COLO668 (cell line): Measurements from ENCODE around the gene WARS2.

ENCODE experiments used
- DNase-seq: peaks from one replicate; lab custom pipeline; 2025; ENCODE audit not compliant: unreplicated experiment; lab: John Stamatoyannopoulos, UW

WARS2 gene

DNA sequence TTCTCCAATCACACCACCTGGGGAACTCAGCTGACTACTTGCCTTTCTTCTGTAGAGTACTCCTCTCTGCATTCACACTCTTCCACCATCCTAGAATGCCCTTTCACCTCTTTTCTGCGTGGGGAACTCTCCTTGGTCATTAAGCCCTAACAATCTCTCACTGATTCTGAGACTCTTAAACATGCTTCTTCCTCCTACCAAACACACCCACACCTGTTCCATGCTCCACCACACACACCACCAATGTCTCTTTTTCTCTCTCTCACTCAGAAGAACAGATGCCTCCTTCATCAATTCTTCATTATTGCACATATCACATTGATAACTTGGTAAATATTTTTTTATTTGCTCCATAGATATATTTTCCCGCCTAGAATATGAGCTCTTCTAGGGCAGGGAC is 53.6 kb downstream of the WARS2 start:
- DNase-seq = no peak

- no peak for DNase-seq
These were observed 55.7 kb downstream of the WARS2 start for GRCh38 chr1:119084798-119085197.

- no peak for DNase-seq
These were observed 56.5 kb downstream of the WARS2 start for GRCh38 chr1:119083980-119084379.

- DNase-seq = no peak
These were observed 57.0 kb downstream of the WARS2 start for GRCh38 chr1:119083479-119083878.

- DNase-seq = no peak
These were observed 58.8 kb downstream of the WARS2 start for GRCh38 chr1:119081700-119082099.

DNA sequence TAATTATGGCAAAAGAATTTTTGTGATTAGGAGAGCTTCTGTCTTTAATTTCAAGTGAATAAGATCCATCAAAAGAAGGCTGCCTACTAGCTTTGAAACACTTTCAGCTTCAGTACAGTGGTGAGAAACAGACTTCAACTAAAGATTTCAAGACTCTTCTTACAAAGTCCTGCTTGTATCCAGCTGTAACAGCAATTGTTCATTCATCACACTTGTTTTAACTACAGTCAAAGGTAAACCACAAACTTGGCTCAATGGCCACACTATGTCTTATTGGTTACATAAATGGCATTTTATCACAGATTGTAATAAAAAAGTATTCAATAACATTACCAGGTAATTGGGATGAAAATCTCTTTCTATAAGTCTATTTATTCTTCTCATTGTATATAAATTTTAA is 59.2 kb downstream of the WARS2 start:
- no peak for DNase-seq

DNA sequence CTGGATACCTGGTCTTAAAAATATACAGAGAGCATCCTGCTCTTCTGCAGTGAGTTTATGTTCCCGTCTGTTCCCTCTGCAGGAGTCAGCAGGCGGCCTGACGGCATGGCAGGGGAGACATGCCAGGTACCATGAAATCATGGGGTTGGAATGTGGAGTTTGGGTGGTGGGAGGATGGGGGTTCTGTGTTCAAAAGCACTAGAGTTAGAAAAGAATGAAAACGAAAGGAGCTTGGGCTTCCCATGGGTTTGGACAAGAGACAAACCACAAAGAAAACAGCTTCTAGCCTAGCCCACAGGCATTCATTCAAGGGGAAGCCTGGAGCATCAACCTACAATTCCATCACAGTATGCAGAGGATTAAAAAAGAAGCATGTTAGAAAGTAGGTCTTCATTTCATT is 59.9 kb downstream of the WARS2 start:
- DNase-seq = no peak

GRCh38 chr1:119079881-119080280 is 60.6 kb downstream of the WARS2 start:
- DNase-seq = no peak

- no peak for DNase-seq
These were observed 64.8 kb downstream of the WARS2 start for GRCh38 chr1:119075614-119076013.

DNA sequence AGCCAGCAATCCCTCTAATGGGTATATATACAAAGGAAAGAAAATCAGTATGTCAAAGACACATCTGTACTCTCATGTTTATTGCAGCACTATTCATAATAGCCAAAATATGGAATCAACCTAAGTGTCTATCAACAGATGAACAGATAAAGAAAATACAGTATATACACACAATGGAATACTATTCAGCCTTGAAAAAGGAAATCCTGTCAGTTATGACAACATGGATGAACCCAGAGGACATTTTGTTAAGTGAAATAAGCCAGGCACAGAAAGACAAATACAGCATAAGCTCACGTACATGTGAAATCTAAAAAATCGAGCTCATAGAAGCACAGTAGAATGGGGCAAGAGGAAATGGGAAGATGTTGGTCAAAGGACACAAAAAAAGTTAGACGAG is 69.1 kb downstream of the WARS2 start:
- no peak for DNase-seq

DNA sequence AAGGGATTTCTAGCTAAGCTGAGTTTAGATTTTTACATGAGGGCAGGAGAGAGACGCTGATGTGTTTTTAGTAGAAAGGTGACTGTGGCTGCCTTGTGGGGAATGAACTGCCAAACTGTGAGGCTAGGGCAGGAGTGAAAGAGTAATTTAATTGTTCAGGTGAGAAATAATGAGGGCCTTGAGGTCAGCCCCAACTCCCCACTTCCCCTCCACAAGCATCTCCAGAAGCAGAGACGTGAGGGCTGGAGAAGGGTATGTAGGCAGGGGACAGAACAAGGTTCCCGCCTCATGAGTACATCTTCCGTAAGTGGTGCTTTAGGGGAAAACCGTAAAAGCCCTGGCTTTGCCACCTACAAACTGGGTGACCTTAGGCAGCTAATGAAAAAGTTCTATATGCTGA is 70.8 kb downstream of the WARS2 start:
- DNase-seq = no peak

- no peak for DNase-seq
These were observed 72.0 kb downstream of the WARS2 start for GRCh38 chr1:119068427-119068826.

DNA sequence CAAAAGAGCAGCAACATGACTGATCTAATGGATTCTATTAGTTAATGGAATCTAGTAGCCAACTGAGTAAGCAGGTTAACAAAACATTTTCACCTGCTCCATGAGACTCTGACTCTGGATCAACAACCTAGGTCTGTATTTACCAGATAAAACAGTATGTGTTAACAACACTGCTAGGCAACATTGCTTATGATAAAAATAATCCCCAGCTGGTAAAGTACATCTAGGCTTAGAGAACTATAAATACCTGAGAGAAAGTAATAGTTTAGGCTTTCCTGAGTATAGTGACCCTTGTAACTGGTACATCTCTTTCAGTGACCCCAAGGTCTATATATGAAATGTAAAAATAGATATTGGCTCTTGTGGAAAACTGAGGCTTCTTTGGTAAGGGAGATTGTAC is 78.8 kb downstream of the WARS2 start:
- DNase-seq = no peak

- DNase-seq = no peak
These were observed 84.9 kb downstream of the WARS2 start for GRCh38 chr1:119055568-119055967.

GRCh38 chr1:119053917-119054316 is 86.5 kb downstream of the WARS2 start:
- no peak for DNase-seq

DNA sequence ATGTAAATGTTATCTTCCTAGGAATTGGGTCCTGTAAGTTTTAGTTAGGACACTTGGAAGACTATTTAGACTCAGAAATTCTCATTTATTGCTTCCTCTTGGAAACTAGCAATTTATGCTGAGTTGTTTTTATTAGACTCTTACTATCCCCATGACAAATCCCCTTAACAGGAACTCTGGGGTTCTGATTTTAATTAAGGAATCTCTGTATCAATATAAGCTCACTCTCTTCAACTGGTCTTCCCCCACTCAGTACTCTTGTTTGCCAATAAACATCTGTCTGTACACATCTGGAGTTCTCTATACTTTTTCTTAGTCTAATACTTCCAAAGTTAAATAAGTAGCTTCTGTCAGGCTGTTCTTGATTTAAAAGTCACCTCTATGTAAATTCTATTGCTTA is 88.2 kb downstream of the WARS2 start:
- no peak for DNase-seq

GRCh38 chr1:119048624-119049404 is 91.6 kb downstream of the WARS2 start:
- no peak for DNase-seq

DNA sequence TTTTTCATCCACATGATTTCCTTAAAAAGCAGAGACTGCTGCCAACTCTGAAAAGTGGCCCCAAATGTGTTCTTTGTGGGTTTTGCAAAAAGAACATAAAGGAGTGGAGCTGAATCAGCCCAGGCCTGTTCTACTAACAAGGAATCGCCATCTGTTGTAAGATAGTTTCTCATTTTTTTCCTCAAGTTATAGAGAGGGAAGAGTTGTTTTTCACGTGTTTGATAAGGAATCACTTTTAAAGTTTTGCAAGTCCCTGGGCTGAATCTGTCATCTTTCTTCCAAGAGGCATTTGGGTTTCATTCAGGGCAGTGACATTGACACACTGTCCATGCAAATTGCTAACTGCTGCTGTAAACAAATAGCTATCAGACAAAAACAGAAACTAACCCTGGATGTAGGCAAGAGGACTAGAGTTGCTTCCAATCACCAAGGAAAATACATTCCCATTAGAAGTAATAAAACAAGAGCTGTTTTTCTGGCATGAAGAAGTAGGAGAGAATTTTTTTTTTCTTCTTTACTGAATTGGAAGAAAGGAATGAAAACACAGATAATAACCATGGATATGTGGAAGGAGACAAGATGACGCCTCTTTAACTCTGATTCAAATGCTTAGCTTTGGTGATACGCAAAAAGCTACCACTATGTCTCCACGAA is 93.5 kb downstream of the WARS2 start:
- no peak for DNase-seq

DNA sequence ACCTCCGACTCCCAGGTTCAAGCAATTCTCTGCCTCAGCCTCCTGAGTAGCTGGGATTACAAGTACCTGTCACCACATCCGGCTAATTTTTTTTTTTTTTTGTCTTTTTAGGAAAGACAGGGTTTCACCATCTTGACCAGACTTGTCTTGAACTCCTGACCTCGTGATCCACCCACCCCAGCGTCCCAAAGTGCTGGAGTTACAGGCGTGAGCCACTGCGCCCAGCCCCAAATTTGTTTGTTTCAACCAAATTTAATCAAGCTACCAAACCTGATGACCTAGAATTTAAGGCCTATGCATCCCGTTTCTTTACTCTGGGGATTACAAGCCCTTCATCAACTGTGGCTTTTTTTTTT is 94.0 kb downstream of the WARS2 start:
- DNase-seq = no peak

GRCh38 chr1:119045096-119045746 is 95.2 kb downstream of the WARS2 start:
- no peak for DNase-seq

GRCh38 chr1:119040906-119041305 is 99.5 kb downstream of the WARS2 start:
- no peak for DNase-seq

DNA sequence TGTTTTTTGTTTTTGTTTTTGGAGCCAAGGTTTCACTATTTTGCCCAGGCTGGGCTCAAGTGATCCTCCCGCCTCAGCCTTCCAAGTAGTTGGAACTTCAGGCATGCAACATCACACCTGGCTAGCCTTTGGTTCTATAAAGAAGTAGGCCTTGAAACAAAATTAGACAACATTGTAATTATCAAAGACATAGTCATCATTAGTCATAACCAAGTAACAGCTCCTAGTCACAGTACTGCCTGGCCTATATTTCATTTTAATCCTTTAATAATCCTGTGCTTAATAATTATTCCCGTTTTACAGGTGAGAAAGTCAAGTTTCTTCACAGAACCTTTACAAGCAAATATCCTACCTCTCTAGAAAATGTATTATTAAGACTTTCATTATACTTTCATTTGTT is 100.0 kb downstream of the WARS2 start:
- no peak for DNase-seq
